ENCODE results near the gene DUSP22. TPM values are rescaled to one million over a fixed set of nuclear protein-coding genes. Genes with fewer than 3 reads are reported as not detected.

The DUSP22 gene
- total and polyA plus RNA-seq, 2 of the 8 experiments (the other 6 are each of a cell fraction or from before 2014, with no cell fraction given), result 15.5 to 32.4 TPM

DNA sequence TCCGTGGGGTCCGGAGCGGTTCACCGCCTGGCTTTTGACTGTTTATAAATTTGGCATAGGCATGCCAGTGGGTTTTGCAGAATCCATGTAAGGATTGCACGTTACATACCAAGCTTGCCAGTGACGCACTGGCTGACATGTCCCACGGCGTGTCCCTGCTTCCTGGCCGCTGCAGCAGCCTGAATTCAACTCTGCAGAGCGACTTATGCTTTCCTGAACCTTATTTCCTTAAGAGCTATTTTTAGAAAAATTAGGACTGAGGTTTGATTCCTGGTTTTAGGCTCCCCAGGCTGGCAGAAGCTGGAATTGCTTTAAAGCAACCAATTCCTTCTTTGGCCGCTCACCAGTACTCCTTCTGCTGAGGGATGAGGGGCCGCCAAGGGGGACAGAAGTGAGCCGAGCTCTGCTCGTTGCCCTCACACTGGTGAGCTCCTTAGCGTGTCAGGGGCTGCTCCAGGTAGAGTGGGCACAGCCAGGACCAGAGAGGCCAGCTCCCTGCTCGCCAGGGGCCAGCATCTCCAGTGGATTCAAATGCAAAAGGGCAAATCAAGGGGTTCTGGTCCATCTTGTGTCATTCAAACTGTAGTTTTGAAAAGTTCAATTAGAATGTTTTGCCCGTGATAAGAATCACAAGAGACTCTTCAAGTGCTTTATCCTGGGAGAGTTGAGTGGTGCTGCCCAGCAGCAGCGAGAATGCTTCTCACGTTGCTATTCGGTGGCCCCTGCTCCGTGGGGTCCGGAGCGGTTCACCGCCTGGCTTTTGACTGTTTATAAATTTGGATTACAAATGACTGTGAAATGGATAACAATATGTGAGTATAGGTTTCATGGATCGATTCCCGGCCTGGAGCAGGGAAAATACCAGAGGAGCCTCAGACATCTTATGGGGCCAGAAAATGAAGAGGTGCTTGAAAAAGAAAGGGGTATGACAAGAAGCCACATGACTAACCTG is 81.8 kb downstream of the DUSP22 start:
- CTCF ChIA-PET (ENCODE audit: partially characterized antibody), result interaction anchor here (0.8 to 4.3 kb wide), 9 partner anchors 9 to 184 kb away, joined by 3 to 12 read pairs (median 5); no protein-coding TSS in a partner anchor
- H3K79me1 ChIP-seq (ENCODE audit: low read depth, low read length), result no peaks in the 10 kb centered on the region
- H4K5ac ChIP-seq (ENCODE audit: insufficient read length, low read depth, low read length), result no peak overlapping the region
- no peak overlapping the region; a peak in 2 of 4 replicates for H3K4me2 ChIP-seq (ENCODE audit: insufficient read depth in 1 of 2, low read depth in 2 of 2, low read length in 2 of 2)
- H3K18ac ChIP-seq (ENCODE audit: extremely low read depth, low read length), result no peak overlapping the region
- no peak overlapping the region for H2BK120ac ChIP-seq (replicated peaks; ENCODE audit: low read depth, low read length)
- H2BK20ac ChIP-seq (ENCODE audit: low read length), result no peak overlapping the region
- no peak overlapping the region for H2BK5ac ChIP-seq (ENCODE audit: low read depth, low read length)
- no peak for DNase-seq (ENCODE audit: low read depth in 1 of 2, low spot score in 2 of 2)
- no peak overlapping the region for H2BK12ac ChIP-seq (ENCODE audit: low read depth, low read length)
- no peak overlapping the region for H3K56ac ChIP-seq (replicated peaks; ENCODE audit: insufficient read length, low read depth, low read length)
- H2AK5ac ChIP-seq (ENCODE audit: low read depth, low read length), result no peak overlapping the region
- TF ChIP-seq RAD21 (IDR thresholded peaks at IDR 0.05 in 1 of 2, conservative IDR thresholded peaks at IDR 0.05 in 1 of 2; ENCODE audit: low read depth in 2 of 2, low read length in 2 of 2), result peak; percentile 47 to 52
- TF ChIP-seq ASH2L (IDR thresholded peaks at IDR 0.05; ENCODE audit: low read length), result no peak
- no peak overlapping the region for H3K4me3 ChIP-seq (ENCODE audit: extremely low read depth in 1 of 4, insufficient read depth in 2 of 4, low read depth in 3 of 4, low read length in 4 of 4)
- no peak overlapping the region for H2BK15ac ChIP-seq (ENCODE audit: low read length)
- H3K79me2 ChIP-seq (ENCODE audit: control insufficient read depth in 1 of 2, insufficient read depth in 2 of 2, low read length in 2 of 2), result no peaks in the 10 kb centered on the region
- no peak overlapping the region for H3K14ac ChIP-seq (ENCODE audit: insufficient read length)
- H3K4me1 ChIP-seq (replicated peaks in 1 of 4; ENCODE audit: control insufficient read depth in 3 of 4, insufficient read depth in 4 of 4, low read length in 3 of 4), result peaks cover 0 to 6% (median 0%) of the 10 kb centered on the region in 4 experiments; a peak in 2 of 7 replicates
- H3K27ac ChIP-seq (ENCODE audit: low read depth, low read length), result no peak overlapping the region
- no peak overlapping the region for H4K91ac ChIP-seq (replicated peaks; ENCODE audit: insufficient read length, low read length)
- no peak overlapping the region for H3K23ac ChIP-seq (ENCODE audit: insufficient read length)
- H3K9me3 ChIP-seq (ENCODE audit: insufficient read depth in 2 of 2, low read depth in 1 of 2, low read length in 1 of 2), result peaks cover 35 to 63% of the 10 kb centered on the region in 2 experiments; a peak in 3 of 4 replicates
- 75% methylated on average over 26 of the region's 26 CpGs; no CpG with 5 or more reads in 1 of the 2 experiments for WGBS, 2 experiments (ENCODE audit: extremely low coverage in 1 of 2, insufficient coverage in 1 of 2, insufficient read length in 1 of 2, insufficient replicate concordance in 2 of 2, low coverage in 1 of 2, low lambda C conversion rate in 2 of 2, missing lambda C conversion rate in 1 of 2)
- H4K20me1 ChIP-seq (replicated peaks in 1 of 2; ENCODE audit: control insufficient read depth in 1 of 2, insufficient read depth in 2 of 2, low read length in 2 of 2), result no peaks in the 10 kb centered on the region
- no peaks in the 10 kb centered on the region for H3K36me3 ChIP-seq (ENCODE audit: control insufficient read depth in 2 of 4, insufficient read depth in 4 of 4, low read length in 3 of 4)
- POLR2A ChIA-PET (ENCODE audit: partially characterized antibody), result interaction anchor here (0.9 to 1.6 kb wide), 3 partner anchors 9 to 19 kb away, joined by 3 read pairs; no protein-coding TSS in a partner anchor
- H2AFZ ChIP-seq (ENCODE audit: low read length), result no peak overlapping the region
- no peak overlapping the region for H4K8ac ChIP-seq (ENCODE audit: extremely low read depth, insufficient read depth, low read length)
- H3K23me2 ChIP-seq (ENCODE audit: low read depth, low read length), result no peaks in the 10 kb centered on the region
- H3K27me3 ChIP-seq (replicated peaks in 1 of 4; ENCODE audit: control insufficient read depth in 3 of 4, extremely low read depth in 1 of 4, insufficient read depth in 3 of 4, low read length in 3 of 4), result no peaks in the 10 kb centered on the region; a peak in 1 of 7 replicates
- no peak overlapping the region for H3K9ac ChIP-seq (replicated peaks in 1 of 4; ENCODE audit: extremely low read depth in 1 of 4, low read depth in 3 of 4, low read length in 3 of 4)
- no peak overlapping the region for H3K4ac ChIP-seq (replicated peaks; ENCODE audit: insufficient read length, low read depth, low read length)
- FAIRE-seq, result no peak
